GM12878 (cell line): ENCODE data around the gene C1GALT1. TPM values are rescaled to one million over a fixed set of nuclear protein-coding genes. Genes with fewer than 3 reads are reported as not detected.
A peak's percentile ranks its signal among the peaks of the same experiment; 100 is the strongest.

Experiments used
- ATAC-seq: fragments of 200-7000 bp; cut with Tn5 transposase; 3 replicates; pipeline ENCODE4 v1.9.1; 2020; ENCODE audit warnings: mild to moderate bottlenecking, moderate library complexity
- BruUV-seq: library from RNA; stranded (reverse); fragments of 400-500 nt; replicated peaks from 2 replicates; lab custom pipeline; 2021; lab: Mats Ljungman, UMichigan
- CTCF ChIA-PET: fragments of 300-600 bp; sonication (Branson Sonifier 250); formaldehyde crosslinking; extraction: SDS; loops from one replicate; lab custom pipeline; 2021; ENCODE audit warnings: inconsistent platforms; lab: Yijun Ruan, JAX
- POLR2A ChIA-PET: fragments of 350-600 bp; formaldehyde crosslinking; extraction: SDS; loops from one replicate; lab custom pipeline; 2021; ENCODE audit warnings: inconsistent platforms; lab: Charles Lee
- RAD21 ChIA-PET: fragments of 300-600 bp; sonication (Branson Sonifier 250); formaldehyde crosslinking; loops from one replicate; lab custom pipeline; 2023; ENCODE audit warnings: antibody characterized with exemption; ENCODE audit not compliant: unreplicated experiment; lab: Charles Lee
- SMC1A ChIA-PET: fragments of 300-600 bp; sonication (Branson Sonifier 250); formaldehyde crosslinking; loops from one replicate; lab custom pipeline; 2023; ENCODE audit not compliant: unreplicated experiment, uncharacterized antibody; lab: Charles Lee
- DNase-seq: peaks from one replicate; pipeline ENCODE4 v3.0.0-alpha.2; 2011; ENCODE audit warnings: low read depth, low spot score
- FAIRE-seq: peaks from 3 replicates; lab custom pipeline; 2011; peaks lifted over from hg19 to GRCh38; lab: Jason Lieb, UNC
- H2AFZ ChIP-seq: 2 replicates; pipeline ENCODE4 v1.6.0; 2011; ENCODE audit warnings: low read depth, low read length, control low read depth; ENCODE audit not compliant: control insufficient read depth
- H3K27ac ChIP-seq: 2 replicates; pipeline ENCODE4 v1.5.1; 2011; ENCODE audit warnings: control low read depth; ENCODE audit not compliant: control insufficient read depth, insufficient read depth
- H3K27me3 ChIP-seq, 2 experiments: replicated peaks in 1 of 2; 2 replicates each; pipeline versions ENCODE4 v1.6.0 to v1.6.1; 2011; ENCODE audit warnings: low read length in 1 of 2; ENCODE audit not compliant: control insufficient read depth in 2 of 2, insufficient read depth in 2 of 2
- H3K36me3 ChIP-seq, 2 experiments: 2 replicates each; pipeline ENCODE4 v1.5.1; 2011; ENCODE audit warnings: low read length in 1 of 2; ENCODE audit not compliant: control insufficient read depth in 2 of 2, insufficient read depth in 2 of 2
- H3K4me1 ChIP-seq: 2 replicates; pipeline ENCODE4 v1.6.1; 2011; ENCODE audit warnings: mild to moderate bottlenecking, low read length, moderate library complexity, mixed read lengths; ENCODE audit not compliant: control insufficient read depth, insufficient read depth
- H3K4me2 ChIP-seq: 2 replicates; pipeline ENCODE4 v1.6.0; 2011; ENCODE audit warnings: control low read depth; ENCODE audit not compliant: control insufficient read depth, insufficient read depth
- H3K4me3 ChIP-seq: fragments of 200-600 bp; sonication (generic); 2 replicates; pipeline ENCODE4 v1.5.1; 2016
- H3K79me2 ChIP-seq: 2 replicates; pipeline ENCODE4 v1.6.0; 2011; ENCODE audit warnings: low read length; ENCODE audit not compliant: control insufficient read depth, insufficient read depth
- H3K9ac ChIP-seq: 2 replicates; pipeline ENCODE4 v1.8.0; 2011; ENCODE audit warnings: low read length, control low read depth, mixed read lengths; ENCODE audit not compliant: control insufficient read depth, insufficient read depth
- H3K9me3 ChIP-seq: replicated peaks from 3 replicates; pipeline ENCODE4 v1.5.1; 2011; ENCODE audit warnings: mild to moderate bottlenecking, low read length; ENCODE audit not compliant: control insufficient read depth, insufficient read depth
- H4K20me1 ChIP-seq: 2 replicates; pipeline ENCODE4 v1.6.0; 2011; ENCODE audit not compliant: control insufficient read depth, insufficient read depth
- POLR2A ChIP-seq: IDR thresholded peaks from 2 replicates; pipeline ENCODE4 v1.6.1; 2011; ENCODE audit warnings: low read depth, mild to moderate bottlenecking, low read length
- SPI1 ChIP-seq: IDR thresholded peaks from 2 replicates; pipeline ENCODE4 v1.6.1; 2011; ENCODE audit warnings: low read depth, mild to moderate bottlenecking, low read length, moderate library complexity, borderline replicate concordance; ENCODE audit not compliant: insufficient read depth
- WGBS: methylation state at CpG from one replicate; pipeline ENCODE4 v1.1.6; 2016; ENCODE audit warnings: low lambda C conversion rate; ENCODE audit not compliant: insufficient replicate concordance, insufficient coverage; ENCODE audit errors: missing lambda C conversion rate; 5-methylcytosine and 5-hydroxymethylcytosine counted together
- in situ Hi-C: fragments of 300-500 bp; cut with MboI; formaldehyde crosslinking; loops from 9 replicates; pipeline ENCODE4 v1.14.3; 2018; ENCODE audit warnings: mixed read lengths
- intact Hi-C: fragments of 100-400 bp; cut with micrococcal nuclease; formaldehyde crosslinking; loops from one replicate; pipeline ENCODE4 v1.14.2; 2022; ENCODE audit not compliant: unreplicated experiment
- polyA plus RNA-seq, 11 experiments: library from polyadenylated mRNA; depleted of rRNA in 4 of 11; unstranded in 6 of 11; stranded (reverse) in 5 of 11; fragments of >200 nt; fragmentation: Nextera tagmentation in 4 of 11; fragmentation: Illumina TruSeq in 1 of 11; extraction: Ambion mirVana in 4 of 11; extraction: Trizol in 1 of 11; gene quantifications; 1 replicate in 1 of 11; 2 replicates in 10 of 11; pipeline versions ENCODE4 v1.2.1 to v1.2.3, GENCODE V29; 2011 to 2016; ENCODE audit warnings: inconsistent platforms in 2 of 11, missing spikeins in 2 of 11, low read depth in 1 of 11
- total RNA-seq, 4 experiments: library from RNA; depleted of rRNA in 3 of 4; stranded (reverse); fragments of >200 nt in 3 of 4; fragmentation: Illumina TruSeq in 1 of 4; extraction: Trizol in 1 of 4; gene quantifications; 2 replicates each; pipeline versions ENCODE4 v1.2.1 to v1.2.3, GENCODE V29; 2013 to 2021
- TF ChIP-seq, protein P1 (sequence below): fragments of 450-650 bp; formaldehyde crosslinking; IDR thresholded peaks from 2 replicates; pipeline ENCODE4 v1.5.0; 2022; ENCODE audit warnings: mild to moderate bottlenecking, missing genetic modification characterization

C1GALT1 gene
- total and polyA plus RNA-seq, 10 of the 15 experiments (the other 5 are each of a cell fraction or from before 2014, with no cell fraction given), result 1.6 to 25.0 (median 8.5) TPM

DNA sequence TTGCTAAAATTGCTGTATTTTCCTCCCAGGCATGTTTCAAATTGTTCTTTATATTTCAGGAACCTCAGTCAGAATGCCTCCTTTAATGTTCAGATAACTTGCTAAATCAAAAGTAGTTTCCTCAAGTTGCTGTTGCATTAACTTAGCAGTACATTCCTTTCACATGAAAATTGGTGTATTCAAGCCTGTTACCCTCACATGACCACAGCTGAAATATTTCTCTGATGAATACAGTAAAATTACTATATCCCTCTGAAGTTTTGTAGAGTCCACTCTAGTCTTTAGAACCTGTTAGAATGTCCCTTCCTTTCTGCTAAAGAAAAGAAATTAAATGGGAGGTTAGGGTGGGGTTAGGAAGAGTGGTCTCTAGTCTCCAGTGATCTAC lies 24.5 kb upstream of the C1GALT1 start (continued):
- TF ChIP-seq, protein P1, sequence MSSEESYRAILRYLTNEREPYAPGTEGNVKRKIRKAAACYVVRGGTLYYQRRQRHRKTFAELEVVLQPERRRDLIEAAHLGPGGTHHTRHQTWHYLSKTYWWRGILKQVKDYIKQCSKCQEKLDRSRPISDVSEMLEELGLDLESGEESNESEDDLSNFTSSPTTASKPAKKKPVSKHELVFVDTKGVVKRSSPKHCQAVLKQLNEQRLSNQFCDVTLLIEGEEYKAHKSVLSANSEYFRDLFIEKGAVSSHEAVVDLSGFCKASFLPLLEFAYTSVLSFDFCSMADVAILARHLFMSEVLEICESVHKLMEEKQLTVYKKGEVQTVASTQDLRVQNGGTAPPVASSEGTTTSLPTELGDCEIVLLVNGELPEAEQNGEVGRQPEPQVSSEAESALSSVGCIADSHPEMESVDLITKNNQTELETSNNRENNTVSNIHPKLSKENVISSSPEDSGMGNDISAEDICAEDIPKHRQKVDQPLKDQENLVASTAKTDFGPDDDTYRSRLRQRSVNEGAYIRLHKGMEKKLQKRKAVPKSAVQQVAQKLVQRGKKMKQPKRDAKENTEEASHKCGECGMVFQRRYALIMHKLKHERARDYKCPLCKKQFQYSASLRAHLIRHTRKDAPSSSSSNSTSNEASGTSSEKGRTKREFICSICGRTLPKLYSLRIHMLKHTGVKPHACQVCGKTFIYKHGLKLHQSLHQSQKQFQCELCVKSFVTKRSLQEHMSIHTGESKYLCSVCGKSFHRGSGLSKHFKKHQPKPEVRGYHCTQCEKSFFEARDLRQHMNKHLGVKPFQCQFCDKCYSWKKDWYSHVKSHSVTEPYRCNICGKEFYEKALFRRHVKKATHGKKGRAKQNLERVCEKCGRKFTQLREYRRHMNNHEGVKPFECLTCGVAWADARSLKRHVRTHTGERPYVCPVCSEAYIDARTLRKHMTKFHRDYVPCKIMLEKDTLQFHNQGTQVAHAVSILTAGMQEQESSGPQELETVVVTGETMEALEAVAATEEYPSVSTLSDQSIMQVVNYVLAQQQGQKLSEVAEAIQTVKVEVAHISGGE (CRISPR knock-in tag), result no peak

GRCh38 chr7:7159063-7159658 lies 23.2 kb upstream of the C1GALT1 start:
- ChIA-PET SMC1A (interaction anchor here (1.4 kb wide), 1 partner anchor 54 kb away, joined by 4 read pairs; no protein-coding TSS in a partner anchor), POLR2A (no interaction called here), RAD21 (no interaction called here), CTCF (interaction anchor here (0.7 to 1.2 kb wide), 2 partner anchors 22 to 75 kb away, joined by 3 to 4 read pairs; no protein-coding TSS in a partner anchor)
- Histone ChIP-seq H3K4me2 (no peak overlapping the region), H3K27me3 (no peaks in the 10 kb centered on the region), H2AFZ (no peak overlapping the region), H3K9ac (no peak overlapping the region), H3K4me1 (no peaks in the 10 kb centered on the region), H3K9me3 (no peaks in the 10 kb centered on the region), H3K27ac (no peak overlapping the region), H3K36me3 (no peaks in the 10 kb centered on the region), H3K79me2 (no peaks in the 10 kb centered on the region), H4K20me1 (no peaks in the 10 kb centered on the region), H3K4me3 (no peak overlapping the region)
- TF ChIP-seq POLR2A (no peak), SPI1 (0 out of 2 replicates have a peak, but pooled peaks have one; percentile 3)
- in situ Hi-C loops, result no loop called here
- intact Hi-C loops, result no loop called here
- no TSS peak for BruUV-seq
- no peak for FAIRE-seq
- no peak for DNase-seq
- 0% methylated on average over 6 of the region's 6 CpGs for WGBS
- no peak for ATAC-seq
